GM10266 (cell line): Measurements from ENCODE around the gene UGDH.
"Not testable (repeated sequence)": the region's sequence is repeated elsewhere in the genome, so short reads cannot be mapped to it uniquely, and the experiment has no call there.

ENCODE experiments used
- DNase-seq: peaks from one replicate; pipeline ENCODE4 v3.0.0; 2012; ENCODE audit errors: extremely low spot score
- TF ChIP-seq, protein P1 (sequence below): IDR thresholded peaks from 2 replicates; pipeline ENCODE4 v1.5.1; 2012; ENCODE audit warnings: mild to moderate bottlenecking, low read depth; ENCODE audit not compliant: control insufficient read depth, insufficient read depth; ENCODE audit errors: missing control alignments

Gene UGDH

DNA sequence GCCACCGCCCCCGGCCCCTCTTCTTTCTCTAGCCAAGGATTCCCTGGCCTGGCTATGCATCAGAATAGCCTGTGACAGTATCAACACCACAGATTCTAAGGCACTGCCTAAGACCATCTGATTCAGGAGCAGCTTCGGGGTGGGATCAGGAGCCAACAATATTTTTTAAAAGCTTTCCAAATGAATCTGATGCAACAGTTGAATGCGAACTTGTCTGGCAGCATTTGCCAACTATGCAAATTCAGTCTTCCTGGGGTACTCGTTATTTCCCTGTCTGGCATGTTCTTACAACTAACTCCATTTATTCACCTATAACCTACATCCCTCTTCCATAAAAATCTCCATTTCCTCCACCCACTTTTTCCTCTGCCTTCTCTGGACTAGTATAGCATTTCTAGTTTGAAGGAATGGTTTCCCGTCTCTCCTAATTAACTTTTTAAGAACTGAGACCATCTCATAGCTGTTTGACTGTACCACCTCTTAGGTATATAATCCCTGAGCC lies 36.2 kb upstream of the UGDH start:
- no peak for DNase-seq
- TF ChIP-seq, protein P1, sequence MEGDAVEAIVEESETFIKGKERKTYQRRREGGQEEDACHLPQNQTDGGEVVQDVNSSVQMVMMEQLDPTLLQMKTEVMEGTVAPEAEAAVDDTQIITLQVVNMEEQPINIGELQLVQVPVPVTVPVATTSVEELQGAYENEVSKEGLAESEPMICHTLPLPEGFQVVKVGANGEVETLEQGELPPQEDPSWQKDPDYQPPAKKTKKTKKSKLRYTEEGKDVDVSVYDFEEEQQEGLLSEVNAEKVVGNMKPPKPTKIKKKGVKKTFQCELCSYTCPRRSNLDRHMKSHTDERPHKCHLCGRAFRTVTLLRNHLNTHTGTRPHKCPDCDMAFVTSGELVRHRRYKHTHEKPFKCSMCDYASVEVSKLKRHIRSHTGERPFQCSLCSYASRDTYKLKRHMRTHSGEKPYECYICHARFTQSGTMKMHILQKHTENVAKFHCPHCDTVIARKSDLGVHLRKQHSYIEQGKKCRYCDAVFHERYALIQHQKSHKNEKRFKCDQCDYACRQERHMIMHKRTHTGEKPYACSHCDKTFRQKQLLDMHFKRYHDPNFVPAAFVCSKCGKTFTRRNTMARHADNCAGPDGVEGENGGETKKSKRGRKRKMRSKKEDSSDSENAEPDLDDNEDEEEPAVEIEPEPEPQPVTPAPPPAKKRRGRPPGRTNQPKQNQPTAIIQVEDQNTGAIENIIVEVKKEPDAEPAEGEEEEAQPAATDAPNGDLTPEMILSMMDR: no peak

DNA sequence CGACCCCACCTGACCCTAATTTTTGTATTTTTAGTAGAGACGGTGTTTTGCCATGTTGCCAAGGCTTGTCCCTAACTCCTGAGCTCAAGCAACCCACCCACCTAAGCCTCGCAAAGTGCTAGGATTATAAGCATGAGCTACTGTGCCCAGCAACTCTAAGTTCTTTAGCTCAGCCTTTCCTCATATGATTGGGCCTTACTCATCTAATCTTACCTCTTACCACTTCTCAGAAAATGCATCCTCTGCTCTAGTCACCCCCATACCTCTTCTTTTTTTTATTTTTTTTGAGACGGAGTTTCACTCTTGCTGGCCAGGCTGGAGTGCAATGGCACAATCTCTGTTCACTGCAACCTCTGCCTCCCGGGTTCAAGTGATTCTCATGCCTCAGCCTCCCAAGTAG lies 35.6 kb upstream of the UGDH start:
- TF ChIP-seq, protein P1: no peak
- DNase-seq: no peak

DNA sequence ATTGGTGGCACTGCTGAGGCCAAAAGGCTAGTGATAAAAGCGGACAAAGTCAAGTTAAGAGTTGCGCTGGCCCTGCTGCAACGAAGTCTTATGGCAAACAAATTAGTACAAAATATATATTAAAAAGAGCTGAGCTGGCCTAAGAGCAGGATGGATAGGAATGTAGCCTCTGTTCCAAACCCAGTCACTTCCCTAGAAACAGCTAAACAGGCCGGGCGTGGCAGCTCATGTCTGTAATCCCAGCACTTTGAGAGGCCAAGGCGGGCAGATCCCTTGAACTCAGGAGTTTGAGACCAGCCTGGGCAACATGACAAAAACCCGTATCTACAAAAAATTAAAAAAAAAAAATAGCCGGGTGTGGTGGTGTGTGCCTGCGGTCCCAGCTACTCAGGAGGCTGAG lies 32.4 kb upstream of the UGDH start:
- TF ChIP-seq, protein P1: no peak
- DNase-seq: no peak

DNA sequence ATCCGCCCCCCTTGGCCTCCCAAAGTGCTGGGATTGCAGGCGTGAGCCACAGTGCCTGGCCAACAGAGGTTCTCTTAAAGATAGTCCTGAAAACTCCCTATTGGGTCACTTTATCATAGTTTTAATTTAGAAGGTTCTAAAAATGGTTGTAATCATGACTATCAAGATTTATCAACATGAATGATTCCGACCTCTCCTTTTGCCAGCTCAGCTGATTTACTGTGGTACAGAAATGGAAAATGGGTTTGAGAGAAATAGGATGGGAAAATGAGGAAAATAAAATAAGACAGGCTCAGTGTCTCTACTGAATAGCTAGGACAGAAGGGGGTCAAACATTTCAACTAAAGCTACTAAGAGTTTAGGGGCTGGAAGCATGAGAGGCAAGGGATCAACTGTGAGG lies 28.2 kb upstream of the UGDH start:
- TF ChIP-seq, protein P1: no peak
- DNase-seq: no peak

DNA sequence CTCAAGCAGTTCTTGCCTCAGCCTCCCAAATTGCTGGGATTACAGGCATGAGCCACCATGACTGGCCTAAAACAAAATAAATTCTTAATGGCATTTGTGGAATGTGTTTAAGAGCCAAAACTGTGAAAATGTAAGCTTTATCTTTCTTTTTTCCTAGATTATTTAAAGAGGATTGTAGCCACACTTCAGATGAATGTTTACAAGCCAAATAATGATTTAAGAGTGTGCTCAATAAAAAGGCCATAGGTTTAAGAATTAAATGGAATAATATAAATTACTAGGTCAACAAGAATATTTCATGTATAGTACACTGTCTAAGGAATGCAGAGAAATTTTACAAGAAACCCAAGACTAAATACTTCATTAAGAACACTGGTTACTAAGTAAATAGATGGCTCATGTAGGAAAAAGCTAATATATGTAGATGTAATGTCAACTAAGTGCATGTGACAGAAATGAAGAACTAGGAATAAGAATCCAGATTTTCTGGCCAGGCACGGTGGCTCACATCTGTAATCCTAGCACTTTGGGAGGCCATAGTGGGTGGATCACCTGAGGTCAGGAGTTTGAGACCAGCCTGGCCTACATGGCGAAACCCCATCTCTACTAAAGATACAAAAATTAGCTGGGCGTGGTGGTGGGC lies 21.3 kb upstream of the UGDH start:
- no peak for DNase-seq
- TF ChIP-seq, protein P1: no peak

DNA sequence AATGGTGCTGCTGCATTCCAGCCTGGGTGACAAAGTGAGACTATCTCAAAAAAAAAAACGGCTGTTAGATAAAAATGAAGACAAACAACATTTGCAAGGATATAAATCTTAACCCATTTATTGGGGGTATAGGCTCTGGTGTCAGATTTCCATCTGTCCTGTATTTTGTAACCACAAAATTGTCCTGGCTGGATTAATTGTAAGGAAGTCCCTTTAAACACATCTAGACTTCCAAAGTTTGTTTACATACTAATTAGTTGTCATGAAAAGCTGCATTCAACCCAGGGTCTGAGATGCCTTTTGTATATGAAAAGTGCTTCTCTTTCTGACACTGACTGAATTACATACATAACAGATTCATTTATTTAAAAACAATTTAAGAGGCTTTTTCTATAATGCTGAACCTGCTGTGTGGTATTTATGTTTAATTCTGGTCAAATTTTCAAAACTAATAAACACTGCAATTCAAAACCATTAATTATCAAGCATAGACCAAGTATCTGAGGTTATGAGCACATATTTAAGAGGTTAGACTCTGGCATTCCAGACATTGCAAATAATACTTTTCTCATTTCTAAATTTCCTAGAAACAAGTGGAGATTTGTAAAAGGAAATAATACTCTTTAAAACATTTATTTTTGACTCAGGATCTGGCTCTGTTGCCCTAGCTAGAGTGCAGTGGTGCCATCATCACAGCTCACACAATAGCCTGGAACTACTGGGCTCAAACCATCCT lies 17.5 kb upstream of the UGDH start:
- TF ChIP-seq, protein P1: no peak

DNA sequence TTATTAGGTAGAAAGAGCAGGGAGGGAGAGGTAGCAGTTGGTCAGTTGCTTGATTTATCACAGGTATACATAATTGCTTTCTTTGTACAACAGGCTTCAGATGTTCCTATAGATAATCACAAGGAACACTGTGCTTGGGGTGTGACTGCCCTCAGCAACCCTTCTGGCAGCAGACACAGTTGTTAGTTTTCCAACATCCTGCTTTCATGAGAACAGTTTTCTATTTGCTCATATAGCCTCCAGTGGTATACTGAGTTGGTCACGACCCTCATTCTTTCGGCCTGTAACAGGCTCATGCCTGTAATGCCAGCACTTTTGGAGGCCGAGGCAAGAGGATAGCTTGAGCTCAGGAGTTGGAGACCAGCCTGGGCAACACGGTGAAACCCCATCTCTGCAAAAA lies 16.8 kb upstream of the UGDH start:
- DNase-seq: not testable (repeated sequence)

More for the DNA sequence above, 17.5 kb upstream of the UGDH start:
- no peak for DNase-seq
